DOHH2 (cell line): ENCODE measurements around the gene COG3.

Experiments
- H3F3A ChIP-seq: fragments of 200-600 bp; sonication (generic), shearing (Covaris generic); 2 replicates; pipeline ENCODE4 v1.6.0; 2016; ENCODE audit warnings: antibody characterized with exemption, mild to moderate bottlenecking; ENCODE audit not compliant: control insufficient read depth, insufficient read depth
- H3K27ac ChIP-seq: fragments of 200-600 bp; sonication (generic); 2 replicates; pipeline ENCODE4 v1.5.1; 2014; ENCODE audit warnings: low read depth, mild to moderate bottlenecking, low read length, moderate library complexity
- H3K27me3 ChIP-seq: fragments of 200-600 bp; sonication (generic); 2 replicates; pipeline ENCODE4 v1.6.1; 2014; ENCODE audit warnings: mild to moderate bottlenecking, low read length, mixed read lengths; ENCODE audit not compliant: control insufficient read depth
- H3K36me3 ChIP-seq: fragments of 200-600 bp; sonication (generic); 2 replicates; pipeline ENCODE4 v1.6.1; 2014; ENCODE audit warnings: mild to moderate bottlenecking, low read length, moderate library complexity, mixed read lengths; ENCODE audit not compliant: control insufficient read depth
- H3K4me1 ChIP-seq: fragments of 200-600 bp; sonication (generic); 2 replicates; pipeline ENCODE4 v1.6.1; 2014; ENCODE audit warnings: mild to moderate bottlenecking, low read length, mixed read lengths; ENCODE audit not compliant: control insufficient read depth
- H3K4me2 ChIP-seq: fragments of 200-600 bp; sonication (generic); 2 replicates; pipeline ENCODE4 v1.6.0; 2014; ENCODE audit warnings: mild to moderate bottlenecking, low read length, moderate library complexity
- H3K4me3 ChIP-seq: fragments of 200-600 bp; sonication (generic); 2 replicates; pipeline ENCODE4 v1.5.1; 2014; ENCODE audit warnings: mild to moderate bottlenecking, low read length, mixed read lengths
- H3K79me2 ChIP-seq: fragments of 200-600 bp; sonication (generic); 2 replicates; pipeline ENCODE4 v1.6.1; 2014; ENCODE audit warnings: mild to moderate bottlenecking, low read length, mixed read lengths; ENCODE audit not compliant: control insufficient read depth
- H3K9me2 ChIP-seq: fragments of 200-600 bp; sonication (generic); replicated peaks from 2 replicates; pipeline ENCODE4 v1.6.1; 2014; ENCODE audit warnings: mild to moderate bottlenecking, low read length, mixed read lengths; ENCODE audit not compliant: control insufficient read depth
- H3K9me3 ChIP-seq: fragments of 200-600 bp; sonication (generic); 2 replicates; pipeline ENCODE4 v1.6.1; 2014; ENCODE audit warnings: antibody characterized with exemption, low read length, mixed read lengths; ENCODE audit not compliant: control insufficient read depth, insufficient read depth
- H4K20me1 ChIP-seq: fragments of 200-600 bp; sonication (generic); 2 replicates; pipeline ENCODE4 v1.6.0; 2014; ENCODE audit warnings: low read depth, mild to moderate bottlenecking, antibody characterized with exemption, low read length, moderate library complexity; ENCODE audit not compliant: control insufficient read depth, insufficient read depth
- CTCF ChIP-seq: fragments of 200-600 bp; sonication (generic); IDR thresholded peaks from one replicate; pipeline ENCODE4 v1.5.1; 2014; ENCODE audit warnings: antibody characterized with exemption, mild to moderate bottlenecking, low read depth, low read length; ENCODE audit not compliant: poor library complexity, severe bottlenecking
- EZH2phosphoT487 ChIP-seq: fragments of 200-600 bp; sonication (generic); IDR thresholded peaks from 2 replicates; pipeline ENCODE4 v1.6.1; 2017; ENCODE audit warnings: borderline replicate concordance, mild to moderate bottlenecking, antibody characterized with exemption, low read length, moderate library complexity, mixed read lengths

COG3 gene

GRCh38 chr13:45506811-45507210, 42.1 kb downstream of the COG3 start:
- H3K4me3 ChIP-seq, result no peak overlapping the region
- no peaks in the 10 kb centered on the region for H3K9me3 ChIP-seq
- no peaks in the 10 kb centered on the region for H3K27me3 ChIP-seq
- H3K4me1 ChIP-seq, result peaks cover 10% of the 10 kb centered on the region
- peaks cover 7% of the 10 kb centered on the region; the same call in 1 of the 2 replicates for H3F3A ChIP-seq
- H4K20me1 ChIP-seq, result no peaks in the 10 kb centered on the region
- H3K27ac ChIP-seq, result no peak overlapping the region
- no peak overlapping the region for H3K4me2 ChIP-seq
- H3K9me2 ChIP-seq, result no peaks in the 10 kb centered on the region
- H3K36me3 ChIP-seq, result peaks cover 55% of the 10 kb centered on the region
- TF ChIP-seq CTCF, result no peak
- TF ChIP-seq EZH2phosphoT487, result no peak
- no peaks in the 10 kb centered on the region for H3K79me2 ChIP-seq

GRCh38 chr13:45508776-45509175, 44.0 kb downstream of the COG3 start:
- Histone ChIP-seq H3K9me3 (no peaks in the 10 kb centered on the region), H4K20me1 (no peaks in the 10 kb centered on the region), H3K4me2 (peak overlapping the region; percentile 46), H3K27ac (no peak overlapping the region), H3K9me2 (no peaks in the 10 kb centered on the region), H3K27me3 (no peaks in the 10 kb centered on the region), H3F3A (peaks cover 7% of the 10 kb centered on the region; the same call in 1 of the 2 replicates), H3K4me1 (peaks cover 10% of the 10 kb centered on the region), H3K4me3 (0 out of 2 replicates have a peak overlapping the region, but pooled peaks have one; percentile 20), H3K36me3 (peaks cover 55% of the 10 kb centered on the region), H3K79me2 (no peaks in the 10 kb centered on the region)
- TF ChIP-seq EZH2phosphoT487, result no peak
- TF ChIP-seq CTCF, result no peak

GRCh38 chr13:45510672-45511071, 45.9 kb downstream of the COG3 start:
- Histone ChIP-seq H3K27me3 (no peaks in the 10 kb centered on the region), H3K27ac (no peak overlapping the region), H3K4me2 (no peak overlapping the region), H3K9me2 (no peaks in the 10 kb centered on the region), H3F3A (peaks cover 7% of the 10 kb centered on the region; the same call in 1 of the 2 replicates), H3K36me3 (peaks cover 50% of the 10 kb centered on the region), H3K4me3 (no peak overlapping the region), H3K4me1 (peaks cover 10% of the 10 kb centered on the region), H4K20me1 (no peaks in the 10 kb centered on the region), H3K9me3 (no peaks in the 10 kb centered on the region), H3K79me2 (no peaks in the 10 kb centered on the region)
- TF ChIP-seq CTCF (no peak), EZH2phosphoT487 (no peak)
